HUES48 (cell line): Measurements from ENCODE around the gene CCDC63.

Experiments
- H3K27ac ChIP-seq: one replicate; pipeline ENCODE4 v1.7.0; 2013; ENCODE audit warnings: low read depth, low read length, inconsistent platforms
- H3K27me3 ChIP-seq: 2 replicates; pipeline ENCODE4 v1.6.1; 2013; ENCODE audit warnings: mild to moderate bottlenecking, low read length; ENCODE audit not compliant: control insufficient read depth, insufficient read depth
- H3K36me3 ChIP-seq: 2 replicates; pipeline ENCODE4 v1.6.1; 2013; ENCODE audit warnings: low read length; ENCODE audit not compliant: control insufficient read depth, insufficient read depth
- H3K4me1 ChIP-seq: 2 replicates; pipeline ENCODE4 v1.6.1; 2013; ENCODE audit warnings: mild to moderate bottlenecking, low read length; ENCODE audit not compliant: control insufficient read depth, insufficient read depth
- H3K4me3 ChIP-seq: 2 replicates; pipeline ENCODE4 v1.5.1; 2013; ENCODE audit warnings: mild to moderate bottlenecking, low read depth, low read length
- H3K9ac ChIP-seq: 2 replicates; pipeline ENCODE4 v1.6.1; 2013; ENCODE audit warnings: mild to moderate bottlenecking, low read depth, low read length, moderate library complexity
- H3K9me3 ChIP-seq: 2 replicates; pipeline ENCODE4 v1.6.1; 2013; ENCODE audit warnings: low read length; ENCODE audit not compliant: control insufficient read depth, insufficient read depth

The CCDC63 gene

DNA sequence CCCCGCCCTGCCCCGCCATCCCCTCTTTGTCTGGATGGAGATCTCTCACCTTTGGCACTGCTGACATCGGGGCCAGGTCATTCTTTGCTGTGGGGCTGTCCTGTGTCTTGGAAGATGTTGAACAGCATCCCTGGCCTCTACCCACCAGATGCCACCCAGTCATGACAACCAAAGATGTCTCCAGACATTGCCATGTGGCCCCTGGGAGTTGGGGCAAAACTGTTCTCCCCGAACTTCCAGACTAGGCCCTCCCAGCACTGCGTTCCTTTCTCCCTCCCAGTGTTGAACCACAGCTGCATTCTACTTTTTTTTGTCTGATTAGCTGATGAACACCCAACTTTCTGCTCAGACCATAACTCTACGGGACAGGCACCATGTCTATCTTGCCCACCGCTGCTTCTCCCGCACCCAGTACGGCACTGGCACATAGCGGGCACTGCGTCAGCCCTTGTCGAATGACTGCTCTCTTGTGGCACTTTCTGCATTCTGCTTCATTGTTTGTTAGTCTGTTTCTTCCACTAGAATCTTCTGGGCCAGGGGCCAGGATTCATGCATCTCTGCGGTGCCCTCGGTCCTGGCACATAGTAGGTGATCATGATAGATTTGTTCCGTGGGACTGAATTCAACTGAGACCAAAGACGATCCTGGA is 86.7 kb downstream of the CCDC63 start:
- H3K9me3 ChIP-seq = no peaks in the 10 kb centered on the region
- no peaks in the 10 kb centered on the region for H3K36me3 ChIP-seq
- peaks cover 3% of the 10 kb centered on the region; the same call in 1 of the 2 replicates for H3K27me3 ChIP-seq
- peaks cover 36% of the 10 kb centered on the region for H3K4me1 ChIP-seq
- no peak overlapping the region for H3K4me3 ChIP-seq
- 0 out of 2 replicates have a peak overlapping the region, but pooled peaks have one; percentile 4 for H3K9ac ChIP-seq
- peak overlapping the region; percentile 85 for H3K27ac ChIP-seq

GRCh38 chr12:110934093-110934852 is 87.5 kb downstream of the CCDC63 start:
- Histone ChIP-seq H3K27ac (peak overlapping the region; percentile 89), H3K27me3 (peaks cover 6% of the 10 kb centered on the region; the same call in 1 of the 2 replicates), H3K4me3 (no peak overlapping the region), H3K9ac (peak overlapping the region; percentile 45; the same call in 1 of the 2 replicates), H3K4me1 (peaks cover 42% of the 10 kb centered on the region), H3K9me3 (no peaks in the 10 kb centered on the region), H3K36me3 (no peaks in the 10 kb centered on the region)

- Histone ChIP-seq H3K9me3 (no peaks in the 10 kb centered on the region), H3K4me1 (peaks cover 42% of the 10 kb centered on the region), H3K4me3 (peak overlapping the region; percentile 57; the same call in 1 of the 2 replicates), H3K9ac (no peak overlapping the region), H3K27ac (peak overlapping the region; percentile 96), H3K36me3 (peaks cover 3% of the 10 kb centered on the region; the same call in 1 of the 2 replicates), H3K27me3 (peaks cover 6% of the 10 kb centered on the region; the same call in 1 of the 2 replicates)
These were observed 88.8 kb downstream of the CCDC63 start for GRCh38 chr12:110935588-110935987.

DNA sequence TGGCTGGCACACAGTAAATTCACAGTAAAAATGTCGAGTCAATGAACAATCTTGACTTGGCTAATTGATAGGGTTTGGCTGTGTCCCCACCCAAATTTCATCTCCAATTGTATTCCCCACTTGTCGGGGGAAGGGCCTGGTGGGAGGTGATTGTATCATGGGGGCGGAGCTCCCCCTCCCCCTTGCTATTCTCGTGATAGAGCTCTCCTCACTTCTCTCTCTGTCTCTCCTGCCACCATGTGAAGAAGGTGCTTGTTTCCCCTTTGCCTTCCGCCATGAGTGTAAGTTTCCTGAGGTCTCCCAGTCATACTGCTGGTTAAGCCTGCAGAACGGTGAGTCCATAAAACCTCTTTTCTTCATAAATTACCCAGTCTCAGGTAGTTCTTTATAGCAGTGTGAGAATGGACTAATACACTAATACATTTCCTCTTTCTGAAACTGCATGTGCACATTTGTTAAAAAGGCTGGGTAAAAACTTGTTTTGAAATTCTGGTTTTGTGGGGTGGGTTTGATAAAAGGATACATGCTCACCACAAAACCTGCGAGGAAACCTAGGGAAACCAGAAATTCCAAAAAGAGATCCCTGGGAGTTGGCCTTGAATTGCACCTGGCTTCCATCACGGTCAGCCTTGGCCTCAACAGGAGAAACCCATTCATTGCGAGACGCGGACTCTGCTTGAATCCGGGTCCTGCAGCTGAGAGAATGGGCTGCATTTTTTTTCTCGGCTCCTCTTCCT is 89.7 kb downstream of the CCDC63 start:
- peaks cover 6% of the 10 kb centered on the region; the same call in 1 of the 2 replicates for H3K27me3 ChIP-seq
- H3K9ac ChIP-seq = peak overlapping the region; percentile 75
- peak overlapping the region; percentile 57 for H3K4me3 ChIP-seq
- H3K9me3 ChIP-seq = no peaks in the 10 kb centered on the region
- H3K4me1 ChIP-seq = peaks cover 46% of the 10 kb centered on the region
- peaks cover 3% of the 10 kb centered on the region; the same call in 1 of the 2 replicates for H3K36me3 ChIP-seq
- H3K27ac ChIP-seq = peak overlapping the region; percentile 96

GRCh38 chr12:110937104-110937641 is 90.4 kb downstream of the CCDC63 start:
- peak overlapping the region; percentile 96 for H3K27ac ChIP-seq
- peak overlapping the region; percentile 34; the same call in 1 of the 2 replicates for H3K9ac ChIP-seq
- H3K9me3 ChIP-seq = no peaks in the 10 kb centered on the region
- peaks cover 43% of the 10 kb centered on the region for H3K4me1 ChIP-seq
- peaks cover 3% of the 10 kb centered on the region; the same call in 1 of the 2 replicates for H3K36me3 ChIP-seq
- peaks cover 6% of the 10 kb centered on the region; the same call in 1 of the 2 replicates for H3K27me3 ChIP-seq
- peak overlapping the region; percentile 57 for H3K4me3 ChIP-seq

GRCh38 chr12:110940296-110940695 is 93.5 kb downstream of the CCDC63 start:
- H3K4me3 ChIP-seq = no peak overlapping the region
- no peak overlapping the region for H3K9ac ChIP-seq

GRCh38 chr12:110940933-110941332 is 94.1 kb downstream of the CCDC63 start:
- no peak overlapping the region for H3K9ac ChIP-seq
- H3K27ac ChIP-seq = no peak overlapping the region
- peaks cover 24% of the 10 kb centered on the region for H3K4me1 ChIP-seq
- H3K36me3 ChIP-seq = peaks cover 3% of the 10 kb centered on the region; the same call in 1 of the 2 replicates
- no peak overlapping the region for H3K4me3 ChIP-seq
- H3K27me3 ChIP-seq = peaks cover 6% of the 10 kb centered on the region; the same call in 1 of the 2 replicates
- peaks cover 6% of the 10 kb centered on the region for H3K9me3 ChIP-seq

More at GRCh38 chr12:110940296-110940695, 93.5 kb downstream of the CCDC63 start:
- H3K9me3 ChIP-seq = no peaks in the 10 kb centered on the region
- H3K4me1 ChIP-seq = peaks cover 28% of the 10 kb centered on the region
- H3K27ac ChIP-seq = no peak overlapping the region
- H3K27me3 ChIP-seq = peaks cover 6% of the 10 kb centered on the region; the same call in 1 of the 2 replicates
- H3K36me3 ChIP-seq = peaks cover 3% of the 10 kb centered on the region; the same call in 1 of the 2 replicates

- Histone ChIP-seq H3K4me3 (no peak overlapping the region), H3K27ac (no peak overlapping the region), H3K4me1 (peaks cover 19% of the 10 kb centered on the region), H3K27me3 (peaks cover 6% of the 10 kb centered on the region; the same call in 1 of the 2 replicates), H3K9ac (no peak overlapping the region), H3K9me3 (peaks cover 10% of the 10 kb centered on the region), H3K36me3 (peaks cover 3% of the 10 kb centered on the region; the same call in 1 of the 2 replicates)
These were observed 94.6 kb downstream of the CCDC63 start for GRCh38 chr12:110941391-110941790.

GRCh38 chr12:110943373-110943772 is 96.6 kb downstream of the CCDC63 start:
- no peak overlapping the region for H3K9ac ChIP-seq

DNA sequence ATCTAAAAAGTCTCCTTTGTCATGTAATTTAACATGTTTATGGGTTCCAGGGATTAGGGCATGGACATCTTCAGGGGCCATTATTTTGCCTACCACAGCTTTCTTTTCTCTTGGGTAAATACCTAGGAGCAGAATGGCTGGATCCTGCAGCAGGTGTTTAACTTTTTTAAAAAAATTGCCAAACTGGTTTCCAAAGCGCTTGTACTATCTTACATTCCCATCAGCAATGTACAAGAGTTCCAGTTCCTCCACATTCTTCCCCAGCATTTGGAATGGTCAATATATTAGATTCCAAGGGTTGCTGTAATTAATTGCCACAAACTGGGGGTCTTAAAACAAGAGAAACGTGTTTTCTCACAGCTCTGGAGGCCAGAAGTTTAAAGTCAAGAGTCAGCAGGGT is 101.3 kb downstream of the CCDC63 start:
- peaks cover 31% of the 10 kb centered on the region for H3K9me3 ChIP-seq
- no peaks in the 10 kb centered on the region for H3K36me3 ChIP-seq
- H3K27me3 ChIP-seq = no peaks in the 10 kb centered on the region
- H3K4me3 ChIP-seq = no peak overlapping the region
- no peaks in the 10 kb centered on the region for H3K4me1 ChIP-seq
- no peak overlapping the region for H3K27ac ChIP-seq
- no peak overlapping the region for H3K9ac ChIP-seq

More at GRCh38 chr12:110943373-110943772, 96.6 kb downstream of the CCDC63 start:
- peaks cover 4% of the 10 kb centered on the region; the same call in 1 of the 2 replicates for H3K27me3 ChIP-seq
- no peak overlapping the region for H3K4me3 ChIP-seq
- peaks cover 11% of the 10 kb centered on the region for H3K4me1 ChIP-seq
- no peak overlapping the region for H3K27ac ChIP-seq
- H3K9me3 ChIP-seq = peaks cover 22% of the 10 kb centered on the region
- H3K36me3 ChIP-seq = peaks cover 3% of the 10 kb centered on the region; the same call in 1 of the 2 replicates
